ENCODE results near the gene SDK1. TPM values are rescaled to one million over a fixed set of nuclear protein-coding genes. Genes with fewer than 3 reads are reported as not detected.

SDK1 gene
- total and polyA plus RNA-seq, 7 experiments from 2014 or later = 0.07 to 2.5 (median 0.54) TPM

DNA sequence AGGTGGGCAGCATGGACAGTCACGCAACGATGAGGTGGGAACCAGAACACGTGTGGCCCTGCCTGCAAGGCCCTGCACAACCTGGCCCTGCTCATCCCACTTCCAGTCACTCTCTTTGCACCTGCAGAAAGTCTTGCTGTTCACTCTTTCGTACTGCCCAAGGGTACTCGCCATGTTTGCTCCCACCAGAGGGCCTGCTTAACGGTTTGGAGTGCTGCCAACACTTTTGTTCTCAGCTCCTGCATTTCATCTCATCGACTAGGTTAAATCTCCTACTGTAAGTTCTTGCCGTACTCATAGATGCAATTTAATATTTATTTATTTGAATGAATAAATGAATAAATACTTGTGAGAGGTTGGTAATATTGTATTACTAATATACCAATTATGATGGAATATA lies 315.3 kb downstream of the SDK1 start:
- H3K9me3 Mint-ChIP-seq = peaks cover 0 to 15% (median 4%) of the 10 kb centered on the region in 11 donors
- Histone ChIP-seq H3K27ac (ENCODE audit: low read depth, low read length) (no peak overlapping the region), H3K9me3 (ENCODE audit: control insufficient read depth in 2 of 3, low read length in 3 of 3) (peaks cover 0 to 3% (median 0%) of the 10 kb centered on the region in 3 experiments), H3K4me3 (ENCODE audit: low read length) (no peak overlapping the region), H3K4me1 (ENCODE audit: control insufficient read depth in 2 of 2, insufficient read depth in 2 of 2, low read length in 2 of 2) (no peaks in the 10 kb centered on the region), H3K36me3 (ENCODE audit: control insufficient read depth in 2 of 3, insufficient read depth in 3 of 3, low read length in 3 of 3) (no peaks in the 10 kb centered on the region), H3K27me3 (ENCODE audit: control insufficient read depth in 2 of 2, insufficient read depth in 2 of 2, low read length in 2 of 2) (peaks cover 0 to 3% of the 10 kb centered on the region in 2 donors)
- CTCF ChIA-PET = no interaction called here
- peaks cover 0 to 1% (median 0%) of the 10 kb centered on the region in 7 donors for H3K4me1 Mint-ChIP-seq
- no peak overlapping the region for H3K4me3 Mint-ChIP-seq
- H3K27me3 Mint-ChIP-seq = peaks cover 0 to 9% (median 5%) of the 10 kb centered on the region in 5 donors
- peaks cover 0 to 8% (median 4%) of the 10 kb centered on the region in 5 donors for H3K36me3 Mint-ChIP-seq
- no peak for ATAC-seq
- intact Hi-C loops (cut with micrococcal nuclease) = no loop called here
- POLR2A ChIA-PET = no interaction called here
- H3K27ac Mint-ChIP-seq = no peak overlapping the region
- no peak for DNase-seq

DNA sequence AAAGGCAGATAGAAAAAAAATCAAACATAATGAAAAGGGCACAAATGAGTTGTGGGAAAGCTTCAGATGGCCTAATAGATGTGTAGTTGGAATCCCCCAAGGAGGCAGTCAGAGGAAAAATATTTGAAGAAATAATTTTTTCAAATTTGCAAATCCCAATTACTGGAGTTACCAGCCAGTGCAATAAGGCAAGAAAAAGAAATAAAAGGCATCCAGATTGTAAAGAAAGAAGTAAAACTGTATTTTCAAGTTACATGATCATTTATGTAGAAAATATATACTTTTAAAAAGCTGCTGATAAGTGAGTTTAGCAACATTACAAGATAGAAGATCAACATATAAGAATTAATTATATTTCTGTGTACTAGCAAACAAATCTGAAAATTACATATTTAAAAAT lies 329.0 kb downstream of the SDK1 start:
- Mint-ChIP-seq H3K4me3 (no peak overlapping the region), H3K27me3 (peaks cover 0 to 3% (median 0%) of the 10 kb centered on the region in 5 donors), H3K27ac (no peak overlapping the region), H3K36me3 (peaks cover 0 to 24% (median 7%) of the 10 kb centered on the region in 5 donors), H3K9me3 (peaks cover 8 to 33% (median 18%) of the 10 kb centered on the region in 11 donors), H3K4me1 (no peaks in the 10 kb centered on the region)
- H3K4me1 ChIP-seq (ENCODE audit: control insufficient read depth in 2 of 2, insufficient read depth in 2 of 2, low read length in 2 of 2) = no peaks in the 10 kb centered on the region
- H3K27ac ChIP-seq (ENCODE audit: low read depth, low read length) = no peak overlapping the region
- H3K36me3 ChIP-seq (ENCODE audit: control insufficient read depth in 2 of 3, insufficient read depth in 3 of 3, low read length in 3 of 3) = no peaks in the 10 kb centered on the region
- POLR2A ChIA-PET = no interaction called here
- no peaks in the 10 kb centered on the region for H3K27me3 ChIP-seq (ENCODE audit: control insufficient read depth in 2 of 2, insufficient read depth in 2 of 2, low read length in 2 of 2)
- CTCF ChIA-PET = interaction anchor here (0.6 kb wide), 1 partner anchor 42 kb away, joined by 4 read pairs; no protein-coding TSS in a partner anchor
- no peak for ATAC-seq
- no peaks in the 10 kb centered on the region for H3K9me3 ChIP-seq (ENCODE audit: control insufficient read depth in 2 of 3, low read length in 3 of 3)
- H3K4me3 ChIP-seq (ENCODE audit: low read length) = no peak overlapping the region
- intact Hi-C loops (cut with micrococcal nuclease) = no loop called here
- DNase-seq = no peak

- H3K4me3 Mint-ChIP-seq = no peak overlapping the region
- no peak for ATAC-seq
- H3K27me3 Mint-ChIP-seq = peaks cover 0 to 5% (median 0%) of the 10 kb centered on the region in 5 donors
These were observed 333.3 kb downstream of the SDK1 start for GRCh38 chr7:3634396-3634795.

DNA sequence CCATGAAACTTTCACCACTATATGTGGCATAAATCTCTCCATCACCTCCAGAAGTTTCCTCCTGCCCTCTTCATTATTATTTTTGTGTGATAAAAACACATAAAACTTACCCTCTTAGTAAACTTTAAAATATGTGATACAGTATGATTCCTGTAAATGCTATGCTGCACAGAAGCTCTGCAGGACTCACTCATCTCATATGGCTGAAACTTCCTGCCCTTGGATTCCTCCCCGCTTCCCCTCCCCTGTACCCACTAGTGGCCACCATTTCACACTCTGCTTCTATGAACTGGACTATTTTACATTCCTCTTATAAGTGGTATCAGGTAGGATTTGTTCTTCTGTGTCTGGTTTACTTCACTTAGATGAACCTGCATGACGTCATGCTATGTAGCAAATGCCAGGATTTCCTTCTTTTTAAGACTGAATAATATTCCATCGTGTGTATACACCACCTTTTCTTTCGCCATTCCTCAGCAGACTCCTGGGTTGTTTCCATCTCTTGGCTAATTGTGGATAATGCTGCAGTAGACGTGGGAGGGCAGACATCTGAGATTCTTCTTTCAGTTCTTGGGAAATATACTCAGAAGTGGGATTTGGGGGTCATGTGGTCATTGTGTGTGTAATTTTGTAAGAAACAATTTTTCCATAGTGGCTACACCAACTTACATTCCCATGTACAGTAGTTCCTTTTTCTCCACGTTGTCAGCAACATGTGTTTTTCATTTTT lies 335.2 kb downstream of the SDK1 start:
- Mint-ChIP-seq H3K27me3 (peaks cover 0 to 5% (median 0%) of the 10 kb centered on the region in 5 donors), H3K36me3 (peaks cover 0 to 8% (median 3%) of the 10 kb centered on the region in 5 donors), H3K4me1 (no peaks in the 10 kb centered on the region), H3K27ac (no peak overlapping the region), H3K4me3 (no peak overlapping the region), H3K9me3 (peaks cover 0 to 7% (median 3%) of the 10 kb centered on the region in 11 donors)
- Histone ChIP-seq H3K36me3 (ENCODE audit: control insufficient read depth in 2 of 3, insufficient read depth in 3 of 3, low read length in 3 of 3) (no peaks in the 10 kb centered on the region), H3K4me3 (ENCODE audit: low read length) (no peak overlapping the region), H3K9me3 (ENCODE audit: control insufficient read depth in 2 of 3, low read length in 3 of 3) (no peaks in the 10 kb centered on the region), H3K27me3 (ENCODE audit: control insufficient read depth in 2 of 2, insufficient read depth in 2 of 2, low read length in 2 of 2) (no peaks in the 10 kb centered on the region), H3K4me1 (ENCODE audit: control insufficient read depth in 2 of 2, insufficient read depth in 2 of 2, low read length in 2 of 2) (no peaks in the 10 kb centered on the region), H3K27ac (ENCODE audit: low read depth, low read length) (no peak overlapping the region)
- DNase-seq (no peak), ATAC-seq (no peak)
- intact Hi-C loops (cut with micrococcal nuclease) = no loop called here
- CTCF ChIA-PET = no interaction called here
- POLR2A ChIA-PET = no interaction called here

More at GRCh38 chr7:3634396-3634795, 333.3 kb downstream of the SDK1 start:
- intact Hi-C loops (cut with micrococcal nuclease) = no loop called here
- DNase-seq = no peak
- H3K9me3 Mint-ChIP-seq = peaks cover 3 to 23% (median 12%) of the 10 kb centered on the region in 11 donors
- H3K36me3 Mint-ChIP-seq = peaks cover 0 to 18% (median 7%) of the 10 kb centered on the region in 5 donors
- no peaks in the 10 kb centered on the region for H3K4me1 ChIP-seq (ENCODE audit: control insufficient read depth in 2 of 2, insufficient read depth in 2 of 2, low read length in 2 of 2)
- H3K4me1 Mint-ChIP-seq = no peaks in the 10 kb centered on the region
- no peak overlapping the region for H3K27ac ChIP-seq (ENCODE audit: low read depth, low read length)
- H3K27ac Mint-ChIP-seq = no peak overlapping the region
- POLR2A ChIA-PET = no interaction called here
- no peaks in the 10 kb centered on the region for H3K36me3 ChIP-seq (ENCODE audit: control insufficient read depth in 2 of 3, insufficient read depth in 3 of 3, low read length in 3 of 3)
- no peaks in the 10 kb centered on the region for H3K9me3 ChIP-seq (ENCODE audit: control insufficient read depth in 2 of 3, low read length in 3 of 3)
- H3K4me3 ChIP-seq (ENCODE audit: low read length) = no peak overlapping the region
- no peaks in the 10 kb centered on the region for H3K27me3 ChIP-seq (ENCODE audit: control insufficient read depth in 2 of 2, insufficient read depth in 2 of 2, low read length in 2 of 2)
- CTCF ChIA-PET = no interaction called here

DNA sequence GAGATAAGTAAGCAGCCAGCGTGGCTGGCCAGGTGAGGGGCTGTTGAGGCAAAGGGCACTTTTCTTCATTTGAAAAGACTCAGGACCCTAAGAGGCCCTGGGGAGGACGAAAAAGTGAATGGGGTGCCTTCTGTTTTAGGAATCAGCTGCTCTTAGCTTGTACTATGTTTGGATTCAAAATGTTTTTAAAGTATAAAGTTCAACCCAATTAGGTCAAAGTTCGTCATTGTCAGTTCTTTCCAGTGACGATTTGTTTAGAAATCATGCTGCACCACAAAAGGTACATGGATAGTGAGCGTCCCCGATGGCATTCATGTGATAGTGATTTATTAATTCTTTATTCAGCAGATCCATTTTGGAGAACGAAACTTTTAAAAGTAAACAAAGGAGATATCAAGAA lies 338.2 kb downstream of the SDK1 start:
- Histone ChIP-seq H3K4me1 (ENCODE audit: control insufficient read depth in 2 of 2, insufficient read depth in 2 of 2, low read length in 2 of 2) (no peaks in the 10 kb centered on the region), H3K36me3 (ENCODE audit: control insufficient read depth in 2 of 3, insufficient read depth in 3 of 3, low read length in 3 of 3) (no peaks in the 10 kb centered on the region), H3K9me3 (ENCODE audit: control insufficient read depth in 2 of 3, low read length in 3 of 3) (no peaks in the 10 kb centered on the region), H3K27ac (ENCODE audit: low read depth, low read length) (no peak overlapping the region), H3K27me3 (ENCODE audit: control insufficient read depth in 2 of 2, insufficient read depth in 2 of 2, low read length in 2 of 2) (no peaks in the 10 kb centered on the region), H3K4me3 (ENCODE audit: low read length) (no peak overlapping the region)
- ATAC-seq (no peak), DNase-seq (no peak)
- no peaks in the 10 kb centered on the region for H3K9me3 Mint-ChIP-seq
- POLR2A ChIA-PET = no interaction called here
- peaks cover 0 to 8% (median 0%) of the 10 kb centered on the region in 5 donors for H3K27me3 Mint-ChIP-seq
- H3K4me1 Mint-ChIP-seq = no peaks in the 10 kb centered on the region
- no peak overlapping the region for H3K4me3 Mint-ChIP-seq
- no peak overlapping the region for H3K27ac Mint-ChIP-seq
- H3K36me3 Mint-ChIP-seq = peaks cover 0 to 15% (median 0%) of the 10 kb centered on the region in 5 donors
- intact Hi-C loops (cut with micrococcal nuclease) = no loop called here
- CTCF ChIA-PET = no interaction called here

GRCh38 chr7:3641582-3641981 lies 340.5 kb downstream of the SDK1 start:
- Mint-ChIP-seq H3K27ac (no peak overlapping the region), H3K4me1 (no peaks in the 10 kb centered on the region), H3K27me3 (peaks cover 0 to 8% (median 0%) of the 10 kb centered on the region in 5 donors), H3K9me3 (no peaks in the 10 kb centered on the region), H3K36me3 (peaks cover 0 to 15% (median 0%) of the 10 kb centered on the region in 5 donors), H3K4me3 (no peak overlapping the region)
- Histone ChIP-seq H3K4me3 (ENCODE audit: low read length) (no peak overlapping the region), H3K36me3 (ENCODE audit: control insufficient read depth in 2 of 3, insufficient read depth in 3 of 3, low read length in 3 of 3) (no peaks in the 10 kb centered on the region), H3K9me3 (ENCODE audit: control insufficient read depth in 2 of 3, low read length in 3 of 3) (no peaks in the 10 kb centered on the region), H3K27me3 (ENCODE audit: control insufficient read depth in 2 of 2, insufficient read depth in 2 of 2, low read length in 2 of 2) (no peaks in the 10 kb centered on the region), H3K27ac (ENCODE audit: low read depth, low read length) (no peak overlapping the region), H3K4me1 (ENCODE audit: control insufficient read depth in 2 of 2, insufficient read depth in 2 of 2, low read length in 2 of 2) (no peaks in the 10 kb centered on the region)
- ATAC-seq = no peak
- intact Hi-C loops (cut with micrococcal nuclease) = no loop called here
- POLR2A ChIA-PET = no interaction called here
- DNase-seq = no peak
- CTCF ChIA-PET = no interaction called here

- H3K27ac ChIP-seq (ENCODE audit: low read depth, low read length) = no peak overlapping the region
- H3K36me3 ChIP-seq (ENCODE audit: control insufficient read depth in 2 of 3, insufficient read depth in 3 of 3, low read length in 3 of 3) = no peaks in the 10 kb centered on the region
- Mint-ChIP-seq H3K4me3 (no peak overlapping the region), H3K9me3 (no peaks in the 10 kb centered on the region), H3K36me3 (peaks cover 0 to 15% (median 0%) of the 10 kb centered on the region in 5 donors), H3K27me3 (peaks cover 0 to 5% (median 0%) of the 10 kb centered on the region in 5 donors), H3K27ac (no peak overlapping the region), H3K4me1 (no peaks in the 10 kb centered on the region)
- no peaks in the 10 kb centered on the region for H3K9me3 ChIP-seq (ENCODE audit: control insufficient read depth in 2 of 3, low read length in 3 of 3)
- no peaks in the 10 kb centered on the region for H3K4me1 ChIP-seq (ENCODE audit: control insufficient read depth in 2 of 2, insufficient read depth in 2 of 2, low read length in 2 of 2)
- intact Hi-C loops (cut with micrococcal nuclease) = no loop called here
- no peak overlapping the region for H3K4me3 ChIP-seq (ENCODE audit: low read length)
- H3K27me3 ChIP-seq (ENCODE audit: control insufficient read depth in 2 of 2, insufficient read depth in 2 of 2, low read length in 2 of 2) = no peaks in the 10 kb centered on the region
- no peak for DNase-seq
- ATAC-seq = no peak
- ChIA-PET POLR2A (no interaction called here), CTCF (no interaction called here)
These were observed 342.0 kb downstream of the SDK1 start for GRCh38 chr7:3643091-3643490.

All from naive thymus-derived CD4-positive, alpha-beta T cell (primary cell).